ENCODE data around the gene TRIM71.

GRCh38 chr3:32844914-32845313 lies 27.1 kb downstream of the TRIM71 start:
- TF ChIP-seq EZH2 (IDR thresholded peaks at IDR 0.05; ENCODE audit: low read length): no peak
- no peak for TF ChIP-seq CTCF (optimal IDR thresholded peaks at IDR 0.05 in 1 of 3, IDR thresholded peaks at IDR 0.05 in 1 of 3, conservative IDR thresholded peaks at IDR 0.05 in 1 of 3; ENCODE audit: extremely low read depth in 1 of 3, insufficient read depth in 2 of 3, low read length in 3 of 3)

All from keratinocyte (primary cell).